Mucosa of descending colon (tissue), 3 donors: Measurements from ENCODE around the gene LETM1. TPM values are rescaled to one million over a fixed set of nuclear protein-coding genes. Genes with fewer than 3 reads are reported as not detected.
A peak's percentile ranks its signal among the peaks of the same experiment; 100 is the strongest.

Experiments
- ATAC-seq: fragments of 200-7000 bp; cut with Tn5 transposase; one replicate; pipeline ENCODE4 v1.9.1; 2020; ENCODE audit warnings: mild to moderate bottlenecking, moderate library complexity
- DNase-seq, 3 donors: peaks; one replicate each; pipeline ENCODE4 v3.0.0-alpha.2; 2020
- H3K36me3 ChIP-seq: fragments of 200-600 bp; one replicate; pipeline ENCODE4 v1.8.0; 2021; ENCODE audit warnings: low read depth, mild to moderate bottlenecking
- H3K4me1 ChIP-seq: fragments of 200-600 bp; one replicate; pipeline ENCODE4 v1.8.0; 2021; ENCODE audit warnings: low read depth, mild to moderate bottlenecking
- H3K4me3 ChIP-seq: fragments of 200-600 bp; one replicate; pipeline ENCODE4 v1.8.0; 2021; ENCODE audit warnings: mild to moderate bottlenecking
- H3K9me3 ChIP-seq: fragments of 200-600 bp; one replicate; pipeline ENCODE4 v1.8.0; 2021; ENCODE audit warnings: mild to moderate bottlenecking
- CTCF ChIP-seq: fragments of 200-600 bp; IDR thresholded peaks from one replicate; pipeline ENCODE4 v1.8.0; 2022; ENCODE audit warnings: antibody characterized with exemption, mild to moderate bottlenecking
- intact Hi-C, 2 donors: fragments of 100-400 bp; cut with DNase I in 1 of 2; cut with micrococcal nuclease in 1 of 2; formaldehyde crosslinking; loops; one replicate each; pipeline versions ENCODE4 v1.11.0 to v1.11.1; 2022; cut with DNase I, micrococcal nuclease
- long read RNA-seq, 2 donors: library from polyadenylated mRNA; unstranded; transcript quantifications; one replicate each; pipeline ENCODE4 v2.0.0, GENCODE V29; 2019 to 2021
- total RNA-seq, 3 donors: library from RNA; stranded (reverse); fragmentation: NEBNext Ultra II Directional in 2 of 3; extraction: Animal tissue kit (Norgen Biotek cat#: 25700) in 2 of 3; gene quantifications; one replicate each; pipeline versions ENCODE4 v1.2.1 to v1.2.4, GENCODE V29; 2021 to 2023
- donor health status: DM: no; HTN: no; CAD: no; lungs with moderate emphysema.
- donor health status: DM: no; HTN: no; CAD: no.
- donor health status: DM: no; HTN: yes; CAD: no.

Gene LETM1
- 100 to 1,000 TPM in 2 of 3 donors, 10 to 100 TPM in 1; 85.5 to 160 (median 133) TPM for total RNA-seq
- long read RNA-seq, donor 1, full-length matches to known transcripts: 58 of 107 reads
- long read RNA-seq, donor 1, partial matches to known transcripts: 28 of 107 reads
- long read RNA-seq, donor 1, other reads (novel, unspliced or antisense): 21 of 107 reads
- long read RNA-seq, donor 2, full-length matches to known transcripts: 34 of 107 reads
- long read RNA-seq, donor 2, partial matches to known transcripts: 5 of 107 reads
- long read RNA-seq, donor 2, other reads (novel, unspliced or antisense): 68 of 107 reads

GRCh38 chr4:1856071-1856942 is at the start of gene LETM1:
Gene LETM1 (minus strand): TSS chr4:1856156. CDS start chr4:1855950, 206 bp downstream.
- Histone ChIP-seq H3K4me3 (peak within 1 kb of the TSS; percentile 86), H3K36me3 (no peaks in the 10 kb centered on the region), H3K4me1 (peaks cover 38% of the 10 kb centered on the region), H3K9me3 (no peaks in the 10 kb centered on the region)
- TF ChIP-seq CTCF: no peak
- ATAC-seq (peak; percentile 89), DNase-seq (peak; percentile 94 to 98 (median 98))
- intact Hi-C loops: no loop called here

- no peaks in the 10 kb centered on the region for H3K36me3 ChIP-seq
- peaks cover 13% of the 10 kb centered on the region for H3K4me1 ChIP-seq
- intact Hi-C loops: loop anchor here in 1 of 2 donors (10.0 kb wide), 1 partner anchor 159 kb away; no protein-coding TSS in a partner anchor
- H3K9me3 ChIP-seq: no peaks in the 10 kb centered on the region
- no peak for TF ChIP-seq CTCF
- H3K4me3 ChIP-seq: no peak overlapping the region
- ATAC-seq (no peak), DNase-seq (no peak)
Measured at GRCh38 chr4:1904042-1904441, 48.1 kb upstream of the LETM1 start.

- H3K36me3 ChIP-seq: no peaks in the 10 kb centered on the region
- no peak for ATAC-seq
Measured at GRCh38 chr4:1903035-1903434, 47.1 kb upstream of the LETM1 start.

GRCh38 chr4:1902243-1902642 is 46.3 kb upstream of the LETM1 start:
- DNase-seq (no peak), ATAC-seq (no peak)
- intact Hi-C loops: loop anchor here in 1 of 2 donors (10.0 kb wide), 1 partner anchor 157 kb away; no protein-coding TSS in a partner anchor
- Histone ChIP-seq H3K4me1 (peaks cover 4% of the 10 kb centered on the region), H3K4me3 (no peak overlapping the region), H3K36me3 (no peaks in the 10 kb centered on the region), H3K9me3 (no peaks in the 10 kb centered on the region)
- TF ChIP-seq CTCF: no peak

More at GRCh38 chr4:1903035-1903434, 47.1 kb upstream of the LETM1 start:
- Histone ChIP-seq H3K9me3 (no peaks in the 10 kb centered on the region), H3K4me3 (no peak overlapping the region), H3K4me1 (peaks cover 7% of the 10 kb centered on the region)
- intact Hi-C loops: loop anchor here in 1 of 2 donors (10.0 kb wide), 1 partner anchor 158 kb away; no protein-coding TSS in a partner anchor
- no peak for DNase-seq
- no peak for TF ChIP-seq CTCF

- Histone ChIP-seq H3K4me3 (no peak overlapping the region), H3K4me1 (peaks cover 4% of the 10 kb centered on the region), H3K9me3 (no peaks in the 10 kb centered on the region), H3K36me3 (no peaks in the 10 kb centered on the region)
- DNase-seq (no peak), ATAC-seq (no peak)
- intact Hi-C loops: loop anchor here in 1 of 2 donors (10.0 kb wide), 1 partner anchor 156 kb away; no protein-coding TSS in a partner anchor
- no peak for TF ChIP-seq CTCF
Measured at GRCh38 chr4:1901127-1901526, 45.2 kb upstream of the LETM1 start.
